K562 (cell line): Measurements from ENCODE around the gene HPS3. TPM values are rescaled to one million over a fixed set of nuclear protein-coding genes. Genes with fewer than 3 reads are reported as not detected.

Experiments used
- ATAC-seq: fragments of 200-7000 bp; cut with Tn5 transposase; 3 replicates; pipeline ENCODE4 v1.9.1; 2020; ENCODE audit warnings: moderate library complexity
- BruUV-seq: library from RNA; stranded (reverse); fragments of 400-500 nt; replicated peaks from 2 replicates; lab custom pipeline; 2021; lab: Mats Ljungman, UMichigan
- CTCF ChIA-PET: fragments of 300-600 bp; formaldehyde crosslinking; extraction: SDS; loops from one replicate; lab custom pipeline; 2021; ENCODE audit warnings: low intra/inter-chr PET ratio; lab: Yijun Ruan, JAX
- POLR2A ChIA-PET: fragments of 300-600, 350-650 bp; sonication (Branson Sonifier 250); formaldehyde crosslinking; extraction: SDS; loops from one replicate; lab custom pipeline; 2021; ENCODE audit warnings: antibody characterized with exemption, inconsistent platforms; lab: Yijun Ruan, JAX
- DNase-seq, 4 experiments: peaks; one replicate each; pipeline versions ENCODE4 v3.0.0 to v3.0.0-alpha.2; 2011 to 2018; ENCODE audit warnings: low spot score in 3 of 4, mixed read lengths in 3 of 4; ENCODE audit errors: extremely low read depth in 1 of 4
- FAIRE-seq: peaks from 2 replicates; lab custom pipeline; 2011; peaks lifted over from hg19 to GRCh38; lab: Jason Lieb, UNC
- H2AFZ ChIP-seq: 2 replicates; pipeline ENCODE4 v1.6.0; 2011; ENCODE audit warnings: low read depth, low read length, control low read depth, inconsistent platforms
- H3K27ac ChIP-seq: fragments of 200-600 bp; 3 replicates; pipeline ENCODE4 v1.8.0; 2011; ENCODE audit warnings: low read depth, mild to moderate bottlenecking, control low read depth, inconsistent platforms, low read length, moderate library complexity, mixed read lengths; ENCODE audit errors: extremely low read depth
- H3K27me3 ChIP-seq, 2 experiments: fragments of 300-600 bp in 1 of 2; 2 replicates in 1 of 2; 3 replicates in 1 of 2; pipeline versions ENCODE4 v1.6.0 to v1.8.0; 2011; ENCODE audit warnings: inconsistent platforms in 2 of 2, low read length in 2 of 2, mild to moderate bottlenecking in 1 of 2, mixed read lengths in 1 of 2, moderate library complexity in 1 of 2; ENCODE audit not compliant: control insufficient read depth in 2 of 2, insufficient read depth in 2 of 2
- H3K36me3 ChIP-seq: fragments of 300-600 bp; 3 replicates; pipeline ENCODE4 v1.8.0; 2011; ENCODE audit warnings: mild to moderate bottlenecking, low read length, inconsistent platforms; ENCODE audit not compliant: control insufficient read depth, insufficient read depth
- H3K4me1 ChIP-seq, 2 experiments: fragments of 200-600 bp in 1 of 2; replicated peaks in 1 of 2; 2 replicates in 1 of 2; 3 replicates in 1 of 2; pipeline versions ENCODE4 v1.5.1 to v1.8.0; 2011; ENCODE audit warnings: inconsistent platforms in 2 of 2, low read length in 2 of 2, mild to moderate bottlenecking in 1 of 2, mixed read lengths in 1 of 2, moderate library complexity in 1 of 2; ENCODE audit not compliant: control insufficient read depth in 2 of 2, insufficient read depth in 2 of 2
- H3K4me2 ChIP-seq: 2 replicates; pipeline ENCODE4 v1.6.1; 2011; ENCODE audit warnings: low read length, control low read depth, inconsistent platforms, mixed read lengths; ENCODE audit not compliant: insufficient read depth
- H3K4me3 ChIP-seq: fragments of 200-600 bp; sonication (generic), shearing (Covaris generic); 2 replicates; pipeline ENCODE4 v1.5.1; 2016; ENCODE audit warnings: control low read depth, inconsistent platforms
- H3K79me2 ChIP-seq: fragments of 200-600 bp; 3 replicates; pipeline ENCODE4 v1.8.0; 2011; ENCODE audit warnings: low read length, inconsistent platforms; ENCODE audit not compliant: control insufficient read depth, insufficient read depth
- H3K9ac ChIP-seq, 2 experiments: 2 replicates each; pipeline versions ENCODE4 v1.6.0 to v1.6.1; 2011; ENCODE audit warnings: low read depth in 2 of 2, low read length in 2 of 2, control low read depth in 1 of 2, inconsistent platforms in 1 of 2, mild to moderate bottlenecking in 1 of 2, mixed read lengths in 1 of 2; ENCODE audit not compliant: insufficient read depth in 1 of 2
- H3K9me1 ChIP-seq: one replicate; pipeline ENCODE4 v1.6.0; 2011; ENCODE audit warnings: inconsistent platforms, mild to moderate bottlenecking, low read length, moderate library complexity; ENCODE audit not compliant: control insufficient read depth, insufficient read depth
- H3K9me3 ChIP-seq: replicated peaks from 2 replicates; pipeline ENCODE4 v1.5.1; 2011; ENCODE audit warnings: low read depth, low read length, inconsistent platforms; ENCODE audit not compliant: control insufficient read depth, insufficient read depth
- H4K20me1 ChIP-seq: replicated peaks from 2 replicates; pipeline ENCODE4 v1.6.1; 2011; ENCODE audit warnings: low read length, inconsistent platforms, mixed read lengths; ENCODE audit not compliant: control insufficient read depth, insufficient read depth
- GTF3C2 ChIP-seq: IDR thresholded peaks from 3 replicates; pipeline ENCODE4 v1.6.1; 2011; ENCODE audit warnings: borderline replicate concordance, mild to moderate bottlenecking, moderate library complexity; ENCODE audit not compliant: insufficient read length; ENCODE audit errors: extremely low read depth
- HDAC6 ChIP-seq: IDR thresholded peaks from 2 replicates; pipeline ENCODE4 v1.6.1; 2012; ENCODE audit warnings: low read depth, mild to moderate bottlenecking, control low read depth, inconsistent platforms, low read length, moderate library complexity
- RBM34 ChIP-seq: fragments of 200-400 bp; formaldehyde crosslinking; IDR thresholded peaks from 2 replicates; pipeline ENCODE4 v1.6.1; 2018; ENCODE audit warnings: low read length, borderline replicate concordance; ENCODE audit not compliant: insufficient read depth
- RBM39 ChIP-seq: fragments of 200-400 bp; formaldehyde crosslinking; optimal IDR thresholded peaks from 2 replicates; pipeline ENCODE3; 2018; ENCODE audit warnings: low read depth, low read length
- SIN3A ChIP-seq, 2 experiments: fragments of 150-350 bp in 1 of 2; IDR thresholded peaks; 2 replicates each; pipeline ENCODE4 v1.6.1; 2011 to 2016; ENCODE audit warnings: borderline replicate concordance in 2 of 2, low read depth in 2 of 2, low read length in 2 of 2, mild to moderate bottlenecking in 2 of 2, moderate library complexity in 2 of 2; ENCODE audit not compliant: control insufficient read depth in 1 of 2
- ZNF655 ChIP-seq: fragments of 250-450 bp; sonication (Bioruptor Pico); IDR thresholded peaks from 2 replicates; pipeline ENCODE4 v1.5.0; 2021
- WGBS: fragments of 100-300 bp; shearing (Covaris generic); methylation state at CpG from one replicate; pipeline ENCODE4 v1.1.6; 2016; ENCODE audit warnings: low coverage, mixed read lengths; ENCODE audit not compliant: insufficient coverage; ENCODE audit errors: missing lambda C conversion rate; 5-methylcytosine and 5-hydroxymethylcytosine counted together
- in situ Hi-C: fragments of 300-500 bp; cut with MboI; formaldehyde crosslinking; loops from 4 replicates; pipeline ENCODE4 v1.15.0; 2018; ENCODE audit warnings: inconsistent platforms, mixed read lengths
- intact Hi-C: fragments of 100-400 bp; cut with micrococcal nuclease; formaldehyde crosslinking; loops from 2 replicates; pipeline ENCODE4 v1.14.2; 2022
- polyA plus RNA-seq, 8 experiments: library from polyadenylated mRNA; depleted of rRNA in 4 of 8; stranded (reverse) in 5 of 8; unstranded in 3 of 8; fragments of >200 nt; fragmentation: Nextera tagmentation in 2 of 8; fragmentation: Illumina TruSeq in 1 of 8; extraction: Ambion mirVana in 2 of 8; extraction: Trizol in 1 of 8; gene quantifications; 2 replicates each; pipeline versions ENCODE4 v1.2.1 to v1.2.3, GENCODE V29; 2011 to 2014; ENCODE audit warnings: inconsistent platforms in 1 of 8, missing spikeins in 1 of 8
- total RNA-seq, 7 experiments: library from RNA; depleted of rRNA in 6 of 7; stranded (reverse); fragments of >200 nt in 6 of 7; fragmentation: Illumina TruSeq in 2 of 7; extraction: Trizol in 2 of 7; gene quantifications; 2 replicates each; pipeline versions ENCODE4 v1.2.1 to v1.2.3, GENCODE V29; 2011 to 2021; ENCODE audit warnings: low replicate concordance in 1 of 7

Gene HPS3
- total and polyA plus RNA-seq, 9 of the 15 experiments (the other 6 are each of a cell fraction or from before 2014, with no cell fraction given): 1.2 to 11.3 (median 7.6) TPM

- Histone ChIP-seq H3K9me1 (no peaks in the 10 kb centered on the region), H3K4me1 (no peaks in the 10 kb centered on the region; a peak in 1 of 5 replicates), H4K20me1 (no peaks in the 10 kb centered on the region), H3K9me3 (no peaks in the 10 kb centered on the region)
- 2% methylated on average over 4 of the region's 5 CpGs for WGBS
- no TSS peak for BruUV-seq
- ATAC-seq: no peak
- intact Hi-C loops: no loop called here
- in situ Hi-C loops: no loop called here
- TF ChIP-seq HDAC6: no peak
- TF ChIP-seq SIN3A (IDR thresholded peaks at IDR 0.05; ENCODE audit: borderline replicate concordance in 2 of 2, control insufficient read depth in 1 of 2, low read depth in 2 of 2, low read length in 2 of 2): no peak
- TF ChIP-seq GTF3C2: no peak
- no peak for TF ChIP-seq RBM34
- TF ChIP-seq ZNF655 (CRISPR knock-in tag): no peak
- TF ChIP-seq RBM39: no peak
- TF ChIP-seq, all 486 proteins: peak for 0
- no peak for DNase-seq
- H3K27me3 ChIP-seq: peaks cover 12 to 15% of the 10 kb centered on the region in 2 experiments; a peak in 3 of 5 replicates
- no peak overlapping the region for H2AFZ ChIP-seq
- H3K79me2 ChIP-seq: no peaks in the 10 kb centered on the region
- POLR2A ChIA-PET: no interaction called here
- no peak overlapping the region for H3K4me3 ChIP-seq
- H3K27ac ChIP-seq: no peak overlapping the region
- no peak overlapping the region for H3K9ac ChIP-seq
- no peak for FAIRE-seq
- CTCF ChIA-PET: no interaction called here
- no peak overlapping the region for H3K4me2 ChIP-seq
- no peaks in the 10 kb centered on the region for H3K36me3 ChIP-seq
These were observed 68.2 kb downstream of the HPS3 start for GRCh38 chr3:149197669-149198068.
